ENCODE results near the gene C2CD2. TPM values are rescaled to one million over a fixed set of nuclear protein-coding genes. Genes with fewer than 3 reads are reported as not detected.
A peak's percentile ranks its signal among the peaks of the same experiment; 100 is the strongest.

C2CD2 gene
- total and polyA plus RNA-seq, 2 experiments from 2014 or later, result 8.7 to 12.4 TPM

- Histone ChIP-seq H3K4me1 (ENCODE audit: low read depth) (no peaks in the 10 kb centered on the region), H3K4me3 (no peak overlapping the region), H3K36me3 (no peaks in the 10 kb centered on the region), H3K27ac (no peak overlapping the region), H3K9me3 (ENCODE audit: low read depth) (no peaks in the 10 kb centered on the region), H3K27me3 (no peaks in the 10 kb centered on the region)
- TF ChIP-seq, protein P1, sequence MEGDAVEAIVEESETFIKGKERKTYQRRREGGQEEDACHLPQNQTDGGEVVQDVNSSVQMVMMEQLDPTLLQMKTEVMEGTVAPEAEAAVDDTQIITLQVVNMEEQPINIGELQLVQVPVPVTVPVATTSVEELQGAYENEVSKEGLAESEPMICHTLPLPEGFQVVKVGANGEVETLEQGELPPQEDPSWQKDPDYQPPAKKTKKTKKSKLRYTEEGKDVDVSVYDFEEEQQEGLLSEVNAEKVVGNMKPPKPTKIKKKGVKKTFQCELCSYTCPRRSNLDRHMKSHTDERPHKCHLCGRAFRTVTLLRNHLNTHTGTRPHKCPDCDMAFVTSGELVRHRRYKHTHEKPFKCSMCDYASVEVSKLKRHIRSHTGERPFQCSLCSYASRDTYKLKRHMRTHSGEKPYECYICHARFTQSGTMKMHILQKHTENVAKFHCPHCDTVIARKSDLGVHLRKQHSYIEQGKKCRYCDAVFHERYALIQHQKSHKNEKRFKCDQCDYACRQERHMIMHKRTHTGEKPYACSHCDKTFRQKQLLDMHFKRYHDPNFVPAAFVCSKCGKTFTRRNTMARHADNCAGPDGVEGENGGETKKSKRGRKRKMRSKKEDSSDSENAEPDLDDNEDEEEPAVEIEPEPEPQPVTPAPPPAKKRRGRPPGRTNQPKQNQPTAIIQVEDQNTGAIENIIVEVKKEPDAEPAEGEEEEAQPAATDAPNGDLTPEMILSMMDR (IDR thresholded peaks at IDR 0.05; ENCODE audit: low read depth, low read length), result no peak
- DNase-seq (ENCODE audit: low read depth in 1 of 2, low spot score in 1 of 2), result no peak
Observed at GRCh38 chr21:41888749-41889376, 65.0 kb downstream of the C2CD2 start.

DNA sequence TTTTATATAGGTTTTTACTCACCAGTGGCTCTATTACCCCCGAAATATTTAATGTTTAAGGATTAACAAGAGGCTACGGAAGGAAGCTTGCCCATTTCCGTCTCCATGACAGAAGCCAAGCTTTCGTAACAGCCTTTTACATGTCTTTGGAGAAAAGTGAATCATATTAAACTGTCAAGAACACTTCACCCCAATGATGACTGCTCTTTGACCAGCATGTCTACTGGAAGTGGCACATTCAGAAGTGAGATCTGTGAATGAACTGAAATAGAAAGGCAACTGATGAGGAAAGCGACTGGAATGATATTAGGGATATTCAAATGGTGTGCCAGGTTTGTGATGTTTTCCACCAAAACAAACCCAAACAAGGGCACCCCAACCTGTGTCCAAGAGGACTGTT lies 66.2 kb downstream of the C2CD2 start:
- H3K4me3 ChIP-seq, result no peak overlapping the region
- H3K27ac ChIP-seq, result no peak overlapping the region
- H3K9me3 ChIP-seq (ENCODE audit: low read depth), result no peaks in the 10 kb centered on the region
- DNase-seq (ENCODE audit: low read depth in 1 of 2, low spot score in 1 of 2), result no peak
- TF ChIP-seq, protein P1 (IDR thresholded peaks at IDR 0.05; ENCODE audit: low read depth, low read length), result no peak
- no peaks in the 10 kb centered on the region for H3K27me3 ChIP-seq
- H3K4me1 ChIP-seq (ENCODE audit: low read depth), result no peaks in the 10 kb centered on the region
- no peaks in the 10 kb centered on the region for H3K36me3 ChIP-seq

GRCh38 chr21:41886328-41886727 lies 67.5 kb downstream of the C2CD2 start:
- H3K27me3 ChIP-seq, result no peaks in the 10 kb centered on the region
- no peak for DNase-seq (ENCODE audit: low read depth in 1 of 2, low spot score in 1 of 2)
- H3K27ac ChIP-seq, result no peak overlapping the region
- H3K36me3 ChIP-seq, result no peaks in the 10 kb centered on the region
- H3K4me3 ChIP-seq, result no peak overlapping the region
- H3K9me3 ChIP-seq (ENCODE audit: low read depth), result no peaks in the 10 kb centered on the region
- no peaks in the 10 kb centered on the region for H3K4me1 ChIP-seq (ENCODE audit: low read depth)
- TF ChIP-seq, protein P1 (IDR thresholded peaks at IDR 0.05; ENCODE audit: low read depth, low read length), result no peak

- TF ChIP-seq, protein P1 (IDR thresholded peaks at IDR 0.05; ENCODE audit: low read depth, low read length), result no peak
- Histone ChIP-seq H3K4me1 (ENCODE audit: low read depth) (no peaks in the 10 kb centered on the region), H3K4me3 (no peak overlapping the region), H3K36me3 (no peaks in the 10 kb centered on the region), H3K9me3 (ENCODE audit: low read depth) (no peaks in the 10 kb centered on the region), H3K27ac (no peak overlapping the region), H3K27me3 (no peaks in the 10 kb centered on the region)
- peak in 1 of 2 donors; percentile 20 for DNase-seq (ENCODE audit: low read depth in 1 of 2, low spot score in 1 of 2)
Observed at GRCh38 chr21:41885341-41886024, 68.3 kb downstream of the C2CD2 start.

- Histone ChIP-seq H3K27ac (no peak overlapping the region), H3K9me3 (ENCODE audit: low read depth) (no peaks in the 10 kb centered on the region), H3K27me3 (no peaks in the 10 kb centered on the region), H3K4me1 (ENCODE audit: low read depth) (no peaks in the 10 kb centered on the region), H3K36me3 (no peaks in the 10 kb centered on the region), H3K4me3 (no peak overlapping the region)
- TF ChIP-seq, protein P1 (IDR thresholded peaks at IDR 0.05; ENCODE audit: low read depth, low read length), result no peak
- no peak for DNase-seq (ENCODE audit: low read depth in 1 of 2, low spot score in 1 of 2)
Observed at GRCh38 chr21:41884501-41885030, 69.3 kb downstream of the C2CD2 start.

All from cardiac muscle cell (in vitro differentiated cells and primary cell).